ENCODE measurements around the gene CFAP157. TPM values are rescaled to one million over a fixed set of nuclear protein-coding genes. Genes with fewer than 3 reads are reported as not detected.

CFAP157 gene
- total RNA-seq, 2 donors from 2014 or later, result 0.20 to 0.44 TPM

GRCh38 chr9:127700594-127701255 lies 6.1 kb upstream of the CFAP157 start:
- Histone ChIP-seq H3K36me3 (ENCODE audit: control insufficient read depth, insufficient read depth, low read length) (no peaks in the 10 kb centered on the region), H3K4me3 (ENCODE audit: low read length) (no peak overlapping the region), H3K27ac (ENCODE audit: low read depth, low read length) (no peak overlapping the region), H3K9ac (ENCODE audit: extremely low read depth, low read length, poor library complexity, severe bottlenecking) (no peak overlapping the region), H3K27me3 (ENCODE audit: control insufficient read depth, insufficient read depth, low read length, poor library complexity, severe bottlenecking) (no peaks in the 10 kb centered on the region), H3K4me1 (ENCODE audit: control insufficient read depth, insufficient read depth, low read length) (no peaks in the 10 kb centered on the region), H3K9me3 (ENCODE audit: control insufficient read depth, low read length) (no peaks in the 10 kb centered on the region)
- no peaks in the 10 kb centered on the region for H3K4me1 Mint-ChIP-seq
- no peak overlapping the region for H3K4me3 Mint-ChIP-seq
- no peak for TF ChIP-seq CTCF (conservative IDR thresholded peaks at IDR 0.05)
- 85 to 89% methylated on average over 5 of the region's 5 CpGs for WGBS, 2 experiments (ENCODE audit: insufficient coverage in 1 of 2, insufficient read length in 1 of 2)
- H3K36me3 Mint-ChIP-seq (ENCODE audit: low read depth), result no peaks in the 10 kb centered on the region
- no peaks in the 10 kb centered on the region for H3K9me3 Mint-ChIP-seq
- H3K27me3 Mint-ChIP-seq (ENCODE audit: insufficient read depth), result no peaks in the 10 kb centered on the region
- no peak overlapping the region for H3K27ac Mint-ChIP-seq
- no peak for DNase-seq

GRCh38 chr9:127703289-127703946 lies 3.4 kb upstream of the CFAP157 start:
- no peak overlapping the region for H3K27ac Mint-ChIP-seq
- H3K36me3 Mint-ChIP-seq (ENCODE audit: low read depth), result no peaks in the 10 kb centered on the region
- TF ChIP-seq CTCF (conservative IDR thresholded peaks at IDR 0.05), result no peak
- no peaks in the 10 kb centered on the region for H3K36me3 ChIP-seq (ENCODE audit: control insufficient read depth, insufficient read depth, low read length)
- no peak overlapping the region for H3K4me3 ChIP-seq (ENCODE audit: low read length)
- WGBS, 2 experiments (ENCODE audit: insufficient coverage in 1 of 2, insufficient read length in 1 of 2), result 82 to 90% methylated on average over 6 to 9 of the region's 9 CpGs
- H3K9me3 ChIP-seq (ENCODE audit: control insufficient read depth, low read length), result no peaks in the 10 kb centered on the region
- H3K4me3 Mint-ChIP-seq, result no peak overlapping the region
- no peak overlapping the region for H3K9ac ChIP-seq (ENCODE audit: extremely low read depth, low read length, poor library complexity, severe bottlenecking)
- no peak overlapping the region for H3K27ac ChIP-seq (ENCODE audit: low read depth, low read length)
- no peak for DNase-seq
- peaks cover 1% of the 10 kb centered on the region for H3K4me1 Mint-ChIP-seq
- no peaks in the 10 kb centered on the region for H3K9me3 Mint-ChIP-seq
- no peaks in the 10 kb centered on the region for H3K27me3 Mint-ChIP-seq (ENCODE audit: insufficient read depth)
- H3K4me1 ChIP-seq (ENCODE audit: control insufficient read depth, insufficient read depth, low read length), result no peaks in the 10 kb centered on the region
- no peaks in the 10 kb centered on the region for H3K27me3 ChIP-seq (ENCODE audit: control insufficient read depth, insufficient read depth, low read length, poor library complexity, severe bottlenecking)

GRCh38 chr9:127705577-127706379 lies 1.0 kb upstream of the CFAP157 start:
- 81 to 90% methylated on average over 5 to 12 of the region's 12 CpGs for WGBS, 2 experiments (ENCODE audit: insufficient coverage in 1 of 2, insufficient read length in 1 of 2)

More at GRCh38 chr9:127705577-127706379, 1.0 kb upstream of the CFAP157 start:
- peaks cover 1% of the 10 kb centered on the region for H3K4me1 Mint-ChIP-seq
- no peaks in the 10 kb centered on the region for H3K36me3 ChIP-seq (ENCODE audit: control insufficient read depth, insufficient read depth, low read length)
- DNase-seq, result no peak
- no peaks in the 10 kb centered on the region for H3K9me3 Mint-ChIP-seq
- no peaks in the 10 kb centered on the region for H3K36me3 Mint-ChIP-seq (ENCODE audit: low read depth)
- H3K4me3 ChIP-seq (ENCODE audit: low read length), result no peak overlapping the region
- H3K27me3 ChIP-seq (ENCODE audit: control insufficient read depth, insufficient read depth, low read length, poor library complexity, severe bottlenecking), result no peaks in the 10 kb centered on the region
- no peaks in the 10 kb centered on the region for H3K4me1 ChIP-seq (ENCODE audit: control insufficient read depth, insufficient read depth, low read length)
- no peaks in the 10 kb centered on the region for H3K9me3 ChIP-seq (ENCODE audit: control insufficient read depth, low read length)
- H3K27me3 Mint-ChIP-seq (ENCODE audit: insufficient read depth), result no peaks in the 10 kb centered on the region
- no peak overlapping the region for H3K27ac ChIP-seq (ENCODE audit: low read depth, low read length)
- no peak overlapping the region for H3K4me3 Mint-ChIP-seq
- no peak overlapping the region for H3K9ac ChIP-seq (ENCODE audit: extremely low read depth, low read length, poor library complexity, severe bottlenecking)
- H3K27ac Mint-ChIP-seq, result no peak overlapping the region
- TF ChIP-seq CTCF (conservative IDR thresholded peaks at IDR 0.05), result no peak
